ENCODE results near the gene ABCA8. TPM values are rescaled to one million over a fixed set of nuclear protein-coding genes. Genes with fewer than 3 reads are reported as not detected.

ABCA8 gene
- total RNA-seq, 2 experiments from 2014 or later = not detected

GRCh38 chr17:68910789-68911431 is 44.3 kb downstream of the ABCA8 start:
- H3K36me3 ChIP-seq (ENCODE audit: insufficient read depth, low read length) = no peaks in the 10 kb centered on the region
- no peak overlapping the region for H3K27ac ChIP-seq (ENCODE audit: low read depth in 1 of 2, low read length in 2 of 2)
- Mint-ChIP-seq H3K9me3 (peaks cover 7% of the 10 kb centered on the region), H3K27me3 (no peaks in the 10 kb centered on the region), H3K4me1 (ENCODE audit: low read depth) (no peaks in the 10 kb centered on the region), H3K27ac (no peak overlapping the region), H3K4me3 (no peak overlapping the region), H3K36me3 (ENCODE audit: low read depth) (no peaks in the 10 kb centered on the region)
- no peaks in the 10 kb centered on the region for H3K27me3 ChIP-seq (ENCODE audit: control insufficient read depth in 1 of 2, insufficient read depth in 2 of 2, low read length in 2 of 2)
- peaks cover 0 to 5% of the 10 kb centered on the region in 2 experiments for H3K9me3 ChIP-seq (ENCODE audit: control insufficient read depth in 1 of 2, insufficient read depth in 1 of 2, low read length in 2 of 2)
- no peak overlapping the region for H3K4me3 ChIP-seq (ENCODE audit: low read length)
- no peak for TF ChIP-seq CTCF (IDR thresholded peaks at IDR 0.05)
- ChIA-PET POLR2A (no interaction called here), CTCF (no interaction called here)
- no peak for DNase-seq
- ATAC-seq (ENCODE audit: poor library complexity) = no peak
- no peaks in the 10 kb centered on the region for H3K4me1 ChIP-seq (ENCODE audit: insufficient read depth, low read length)
- intact Hi-C loops (cut with DNase I, micrococcal nuclease) = no loop called here

GRCh38 chr17:68910251-68910705 is 44.9 kb downstream of the ABCA8 start:
- ATAC-seq (ENCODE audit: poor library complexity) (no peak), DNase-seq (no peak)
- Mint-ChIP-seq H3K9me3 (peaks cover 5% of the 10 kb centered on the region), H3K4me3 (no peak overlapping the region), H3K36me3 (ENCODE audit: low read depth) (no peaks in the 10 kb centered on the region), H3K27me3 (no peaks in the 10 kb centered on the region), H3K4me1 (ENCODE audit: low read depth) (no peaks in the 10 kb centered on the region), H3K27ac (no peak overlapping the region)
- Histone ChIP-seq H3K27me3 (ENCODE audit: control insufficient read depth in 1 of 2, insufficient read depth in 2 of 2, low read length in 2 of 2) (no peaks in the 10 kb centered on the region), H3K27ac (ENCODE audit: low read depth in 1 of 2, low read length in 2 of 2) (no peak overlapping the region), H3K9me3 (ENCODE audit: control insufficient read depth in 1 of 2, insufficient read depth in 1 of 2, low read length in 2 of 2) (peaks cover 0 to 5% of the 10 kb centered on the region in 2 experiments), H3K36me3 (ENCODE audit: insufficient read depth, low read length) (no peaks in the 10 kb centered on the region), H3K4me3 (ENCODE audit: low read length) (no peak overlapping the region), H3K4me1 (ENCODE audit: insufficient read depth, low read length) (no peaks in the 10 kb centered on the region)
- ChIA-PET CTCF (no interaction called here), POLR2A (no interaction called here)
- intact Hi-C loops (cut with DNase I, micrococcal nuclease) = no loop called here
- TF ChIP-seq CTCF (IDR thresholded peaks at IDR 0.05) = no peak

GRCh38 chr17:68909066-68909465 is 46.1 kb downstream of the ABCA8 start:
- Mint-ChIP-seq H3K9me3 (peaks cover 2% of the 10 kb centered on the region), H3K4me1 (ENCODE audit: low read depth) (no peaks in the 10 kb centered on the region), H3K4me3 (no peak overlapping the region), H3K36me3 (ENCODE audit: low read depth) (no peaks in the 10 kb centered on the region), H3K27me3 (no peaks in the 10 kb centered on the region), H3K27ac (no peak overlapping the region)
- no peak for TF ChIP-seq CTCF (IDR thresholded peaks at IDR 0.05)
- ChIA-PET POLR2A (no interaction called here), CTCF (no interaction called here)
- H3K27ac ChIP-seq (ENCODE audit: low read depth in 1 of 2, low read length in 2 of 2) = no peak overlapping the region
- H3K36me3 ChIP-seq (ENCODE audit: insufficient read depth, low read length) = no peaks in the 10 kb centered on the region
- intact Hi-C loops (cut with DNase I, micrococcal nuclease) = loop anchor here in 1 of 2 experiments (10.0 kb wide), 1 partner anchor 126 kb away; no protein-coding TSS in a partner anchor
- DNase-seq (peak in 2 of 14 experiments; percentile 19 to 22), ATAC-seq (ENCODE audit: poor library complexity) (no peak)
- H3K4me1 ChIP-seq (ENCODE audit: insufficient read depth, low read length) = no peaks in the 10 kb centered on the region
- H3K4me3 ChIP-seq (ENCODE audit: low read length) = no peak overlapping the region
- H3K27me3 ChIP-seq (ENCODE audit: control insufficient read depth in 1 of 2, insufficient read depth in 2 of 2, low read length in 2 of 2) = no peaks in the 10 kb centered on the region
- peaks cover 0 to 5% of the 10 kb centered on the region in 2 experiments for H3K9me3 ChIP-seq (ENCODE audit: control insufficient read depth in 1 of 2, insufficient read depth in 1 of 2, low read length in 2 of 2)
